Hematopoietic multipotent progenitor cell treated with erythropoietin and hydrocortisone succinate and interleukin-3 and kit ligand, for 17 days (in vitro differentiated cells): ENCODE data around the gene RAPGEF2.

ENCODE experiments used
- DNase-seq: peaks from one replicate; pipeline ENCODE4 v3.0.0-alpha.2; 2015; ENCODE audit warnings: low spot score

Gene RAPGEF2

DNA sequence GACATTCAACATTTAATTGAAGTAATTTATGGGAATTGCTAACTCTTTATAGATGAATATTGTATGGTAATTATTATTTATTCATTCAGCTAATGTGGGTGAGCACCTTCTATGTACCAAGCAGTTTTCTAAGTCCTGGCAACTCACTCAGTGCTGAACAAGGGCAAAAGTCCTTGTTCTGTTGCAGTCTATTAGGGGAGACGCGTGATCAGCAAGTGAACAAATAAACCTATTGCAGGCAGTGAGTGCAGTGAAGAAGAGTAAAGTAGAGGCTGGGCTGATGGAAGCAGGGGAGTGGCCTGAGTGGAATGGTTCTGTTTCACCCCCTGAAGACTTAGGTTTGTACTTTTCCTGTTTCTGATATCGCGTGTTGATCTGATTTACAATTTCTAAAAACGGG, 214.3 kb downstream of the RAPGEF2 start:
- DNase-seq, result no peak

GRCh38 chr4:159319027-159319426, 216.1 kb downstream of the RAPGEF2 start:
- no peak for DNase-seq

- no peak for DNase-seq
These were observed 223.6 kb downstream of the RAPGEF2 start for GRCh38 chr4:159326480-159326879.

DNA sequence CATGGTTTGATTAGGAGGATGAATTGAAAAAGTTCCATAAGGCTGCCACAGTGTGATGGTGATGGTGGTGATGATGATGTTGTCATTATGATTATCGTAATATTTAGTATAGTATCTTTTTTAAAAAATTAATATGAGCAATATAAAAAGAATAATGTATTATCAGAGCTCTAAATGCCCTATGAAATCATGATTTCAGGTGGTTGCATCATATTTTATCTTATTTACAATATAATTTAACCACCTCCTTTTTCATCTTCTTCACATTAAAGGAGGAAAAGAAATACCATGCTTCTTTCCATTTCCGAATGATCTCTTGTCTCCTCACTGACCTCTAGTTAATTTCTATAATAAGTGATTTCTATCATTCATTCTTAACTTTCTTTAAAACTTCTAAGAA, 225.9 kb downstream of the RAPGEF2 start:
- DNase-seq, result no peak

- DNase-seq, result no peak
These were observed 231.6 kb downstream of the RAPGEF2 start for GRCh38 chr4:159334461-159334860.

GRCh38 chr4:159337041-159337440, 234.2 kb downstream of the RAPGEF2 start:
- DNase-seq, result no peak

- DNase-seq, result no peak
These were observed 238.6 kb downstream of the RAPGEF2 start for GRCh38 chr4:159341522-159341921.

DNA sequence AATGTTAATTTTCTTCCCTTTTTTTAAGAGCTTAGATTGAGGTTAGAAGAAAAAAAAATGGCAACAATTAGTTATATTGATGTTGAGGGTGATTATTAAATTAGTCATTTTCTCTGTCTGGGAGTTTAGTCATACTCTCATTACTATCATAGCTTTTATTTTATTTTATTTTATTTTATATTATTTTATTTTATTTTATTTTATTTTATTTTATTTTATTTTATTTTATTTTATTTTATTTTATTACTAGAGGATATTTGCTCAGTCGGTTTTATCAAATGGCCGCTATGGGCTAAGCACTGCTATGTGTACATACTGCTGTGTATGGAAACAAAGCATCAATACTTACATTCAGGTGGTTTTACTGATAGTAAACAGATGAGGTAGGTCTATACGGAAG, 239.5 kb downstream of the RAPGEF2 start:
- DNase-seq, result no peak

DNA sequence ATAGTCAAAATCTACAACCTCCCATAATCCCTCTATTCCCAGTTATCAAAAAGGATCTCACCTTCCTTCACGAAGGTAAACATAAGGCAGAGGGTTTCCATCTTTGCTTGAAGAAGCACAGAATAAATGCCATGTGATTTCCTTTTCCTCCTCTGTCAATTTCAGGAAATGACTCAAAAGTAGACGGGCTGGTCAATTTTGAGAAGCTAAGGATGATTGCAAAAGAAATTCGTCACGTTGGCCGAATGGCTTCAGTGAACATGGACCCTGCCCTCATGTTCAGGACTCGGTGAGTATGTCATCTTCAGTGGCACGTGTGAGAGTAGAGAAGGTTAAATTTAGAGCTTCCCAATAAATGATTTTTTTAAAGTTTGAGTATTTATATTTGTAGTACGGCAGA, 240.2 kb downstream of the RAPGEF2 start:
- no peak for DNase-seq

DNA sequence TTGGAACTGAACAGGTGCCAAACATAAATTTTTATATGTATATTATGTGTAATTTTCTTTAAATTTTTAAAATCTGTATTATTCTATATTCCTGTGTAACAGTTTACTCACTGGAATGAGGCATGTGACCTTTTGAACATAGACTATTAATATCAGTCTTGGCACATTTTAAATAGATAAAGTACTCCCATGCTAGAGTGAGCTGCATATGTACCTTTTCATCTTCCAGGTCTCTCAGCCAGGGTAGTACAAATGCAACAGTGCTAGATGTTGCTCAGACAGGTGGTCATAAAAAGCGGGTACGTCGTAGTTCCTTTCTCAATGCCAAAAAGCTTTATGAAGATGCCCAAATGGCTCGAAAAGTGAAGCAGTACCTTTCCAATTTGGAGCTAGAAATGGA, 242.0 kb downstream of the RAPGEF2 start:
- no peak for DNase-seq

- DNase-seq, result no peak
These were observed 243.8 kb downstream of the RAPGEF2 start for GRCh38 chr4:159346681-159347080.

DNA sequence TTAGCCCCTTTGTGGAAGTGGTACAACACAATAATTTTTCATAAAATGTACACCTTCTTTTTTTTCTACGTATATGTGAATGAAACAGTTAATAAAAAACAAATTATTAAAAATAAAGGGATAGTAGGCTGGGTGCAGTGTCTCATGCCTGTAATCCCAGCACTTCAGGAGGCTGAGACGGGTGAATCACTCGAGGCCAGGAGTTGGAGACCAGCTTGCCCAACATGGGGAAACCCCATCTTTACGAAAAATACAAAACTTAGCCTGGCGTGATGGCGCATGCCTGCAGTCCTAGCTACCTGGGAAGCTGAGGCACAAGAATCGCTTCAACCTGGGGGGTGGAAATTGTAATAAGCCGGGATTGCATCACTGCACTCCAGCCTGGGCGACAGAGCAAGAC, 244.9 kb downstream of the RAPGEF2 start:
- DNase-seq, result no peak

GRCh38 chr4:159349332-159349731, 246.5 kb downstream of the RAPGEF2 start:
- DNase-seq, result no peak

DNA sequence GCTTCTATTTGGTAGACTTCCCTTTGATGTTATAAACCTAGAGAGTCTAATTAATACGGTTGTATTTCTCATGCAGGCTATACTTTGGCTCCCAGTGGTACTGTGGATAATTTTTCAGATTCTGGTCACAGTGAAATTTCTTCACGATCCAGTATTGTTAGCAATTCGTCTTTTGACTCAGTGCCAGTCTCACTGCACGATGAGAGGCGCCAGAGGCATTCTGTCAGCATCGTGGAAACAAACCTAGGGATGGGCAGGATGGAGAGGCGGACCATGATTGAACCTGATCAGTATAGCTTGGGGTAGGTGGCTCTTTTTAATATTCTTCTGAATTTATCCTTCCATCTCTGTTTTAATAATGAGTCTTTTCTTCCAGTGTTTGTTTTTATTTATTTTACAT, 249.7 kb downstream of the RAPGEF2 start:
- DNase-seq, result no peak

GRCh38 chr4:159353422-159354116, 250.7 kb downstream of the RAPGEF2 start:
- DNase-seq, result no peak

DNA sequence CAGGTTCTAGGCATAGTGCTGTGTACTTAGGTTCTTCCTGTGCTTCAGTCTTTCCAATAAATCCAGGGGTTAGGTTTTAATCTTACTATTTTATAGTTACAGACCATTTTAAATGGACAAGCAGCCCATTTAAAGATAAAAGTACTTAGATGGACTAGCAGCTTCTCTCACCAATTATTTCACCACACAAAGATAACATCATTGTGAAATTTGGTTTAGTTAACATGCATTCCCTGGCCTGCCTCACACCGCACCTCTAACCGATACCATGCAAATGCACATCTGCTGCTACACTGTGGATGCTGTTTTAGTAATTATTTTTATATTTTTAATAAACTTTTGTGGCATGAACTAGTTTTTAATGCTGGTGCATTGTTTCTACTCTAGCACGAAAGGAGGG, 252.6 kb downstream of the RAPGEF2 start:
- DNase-seq, result no peak

DNA sequence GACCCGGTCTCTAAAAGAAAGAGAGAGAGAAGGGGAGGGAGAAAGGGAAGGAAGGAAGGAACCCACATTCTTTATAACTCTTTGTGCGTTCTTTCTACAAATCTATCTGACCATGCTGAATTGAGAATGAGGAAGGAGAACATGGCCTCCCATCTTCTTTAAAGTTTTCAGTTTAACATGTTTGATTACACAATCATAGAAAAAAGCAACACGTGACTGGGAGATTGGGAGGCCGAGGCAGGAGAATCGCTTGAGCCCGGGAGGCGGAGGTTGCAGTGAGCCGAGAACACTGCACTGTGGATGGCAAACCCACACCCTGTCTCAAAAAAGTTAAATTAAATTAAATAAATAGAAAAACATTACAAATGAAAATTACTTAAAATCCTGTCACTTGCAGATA, 254.5 kb downstream of the RAPGEF2 start:
- DNase-seq, result no peak

DNA sequence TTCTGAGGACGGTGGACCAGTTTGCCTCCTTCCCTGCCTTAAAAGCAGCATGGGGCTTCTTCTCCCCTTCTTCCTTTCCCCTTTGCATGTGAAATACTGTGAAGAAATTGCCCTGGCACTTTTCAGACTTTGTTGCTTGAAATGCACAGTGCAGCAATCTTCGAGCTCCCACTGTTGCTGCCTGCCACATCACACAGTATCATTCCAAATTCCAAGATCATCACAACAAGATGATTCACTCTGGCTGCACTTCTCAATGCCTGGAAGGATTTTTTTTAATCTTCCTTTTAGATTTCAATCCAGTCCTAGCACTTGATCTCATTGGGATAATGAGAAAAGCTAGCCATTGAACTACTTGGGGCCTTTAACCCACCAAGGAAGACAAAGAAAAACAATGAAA, 255.3 kb downstream of the RAPGEF2 start:
- DNase-seq, result no peak

DNA sequence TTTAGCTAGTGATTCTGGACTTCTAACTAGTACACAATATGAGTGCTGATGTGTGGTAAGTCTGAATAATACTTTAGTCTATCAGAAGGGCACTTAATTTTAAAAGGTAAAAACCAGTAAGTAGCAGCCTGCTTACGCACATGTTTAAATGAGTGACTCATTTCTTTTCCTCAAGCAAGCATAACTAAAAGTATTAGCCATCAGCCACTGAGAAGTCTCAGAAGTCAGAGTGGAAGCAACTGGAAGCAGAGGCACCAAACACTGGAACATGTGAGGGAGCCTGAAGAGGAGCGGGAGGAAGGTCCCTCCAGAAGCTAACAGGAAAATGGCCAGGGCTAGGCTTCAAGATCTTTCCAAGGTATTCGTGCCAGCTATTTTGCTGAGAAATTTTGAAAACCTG, 257.7 kb downstream of the RAPGEF2 start:
- DNase-seq, result no peak

- no peak for DNase-seq
These were observed 260.5 kb downstream of the RAPGEF2 start for GRCh38 chr4:159363361-159363760.

DNA sequence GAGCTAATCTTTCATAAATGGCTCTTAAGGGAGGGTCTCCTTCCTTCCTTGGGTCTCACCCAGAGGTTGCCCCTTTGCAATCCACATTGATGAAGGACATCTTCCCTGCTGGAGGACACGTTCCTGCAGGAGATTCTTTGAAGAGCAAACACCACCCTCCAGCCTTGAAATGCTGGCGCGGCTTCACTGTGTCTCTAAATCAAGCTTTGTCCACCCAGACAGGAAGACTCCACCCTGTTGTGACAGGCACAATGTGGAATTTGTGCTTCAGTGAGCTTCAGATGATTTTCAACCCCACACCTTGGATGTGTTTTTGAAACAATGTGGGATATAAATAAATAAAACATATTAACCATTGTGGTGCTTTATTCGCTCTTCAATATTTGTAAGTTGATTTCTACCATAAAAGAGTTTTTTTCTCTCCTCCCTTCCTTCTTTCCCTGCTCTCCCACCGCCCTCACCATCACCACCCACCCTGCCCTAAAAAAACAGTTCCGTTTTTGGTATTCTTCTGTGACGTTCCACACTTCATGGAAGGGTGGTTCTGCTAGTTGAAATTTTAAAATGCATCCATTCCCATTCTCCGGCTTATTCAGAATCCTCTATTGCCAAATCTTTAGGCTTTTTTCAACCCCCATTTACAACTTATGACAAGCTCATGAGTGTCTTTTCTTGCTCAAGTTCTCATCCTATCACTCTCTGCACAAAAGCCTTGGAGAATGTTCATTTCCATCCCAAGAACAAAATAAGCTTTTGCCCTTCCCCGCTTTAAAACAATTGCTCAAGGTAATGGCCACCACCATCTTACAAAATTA, 264.3 kb downstream of the RAPGEF2 start:
- DNase-seq, result no peak

DNA sequence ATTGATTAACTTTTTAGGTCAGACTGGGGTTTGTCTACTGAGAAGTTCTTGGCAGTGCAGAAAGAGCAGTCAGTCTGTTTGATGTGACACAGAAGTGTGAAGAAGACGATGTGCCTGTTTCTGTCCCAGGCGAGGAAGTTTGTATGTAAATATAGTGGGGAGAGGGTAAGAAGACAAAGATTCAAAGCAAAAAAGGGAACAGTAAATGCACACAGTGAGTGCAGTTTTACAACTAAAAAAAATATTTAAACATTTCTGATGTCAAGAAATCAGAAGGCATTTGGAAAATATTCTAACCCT, 264.9 kb downstream of the RAPGEF2 start:
- DNase-seq, result no peak

GRCh38 chr4:159368320-159368719, 265.4 kb downstream of the RAPGEF2 start:
- DNase-seq, result no peak

DNA sequence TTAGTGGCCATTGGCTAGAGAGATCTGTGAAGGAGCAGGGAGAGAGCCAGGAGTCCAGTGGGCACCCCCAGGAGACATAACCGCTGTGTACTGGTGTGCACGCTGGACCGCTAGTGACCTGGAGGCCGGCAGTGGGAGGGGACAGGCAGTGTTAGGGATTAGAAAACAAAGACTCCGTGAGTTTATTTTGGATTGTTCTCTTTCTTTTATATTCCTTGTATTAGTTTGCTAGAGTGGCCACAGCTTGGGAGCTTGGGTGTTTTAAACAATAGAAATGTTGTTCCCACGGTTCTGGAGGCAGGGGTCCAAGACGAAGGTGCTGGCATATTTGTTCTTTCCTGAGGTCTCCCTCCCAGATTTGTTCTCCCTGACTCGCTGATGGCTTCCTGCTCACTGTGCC, 266.4 kb downstream of the RAPGEF2 start:
- DNase-seq, result no peak
